AG09309 (cell line): ENCODE data around the gene MAPKAPK3.

Source experiments
- DNase-seq: peaks from one replicate; pipeline ENCODE4 v3.0.0-alpha.2; 2010; ENCODE audit warnings: low read depth
- H3K4me3 ChIP-seq: 2 replicates; pipeline ENCODE4 v1.5.1; 2011; ENCODE audit warnings: mild to moderate bottlenecking, low read depth, low read length, moderate library complexity; ENCODE audit not compliant: control insufficient read depth
- TF ChIP-seq, protein P1 (sequence below): IDR thresholded peaks from 2 replicates; pipeline ENCODE4 v1.5.1; 2011; ENCODE audit warnings: mild to moderate bottlenecking, low read depth, low read length, inconsistent platforms; ENCODE audit not compliant: insufficient read depth, control insufficient read depth; ENCODE audit errors: missing control alignments

The MAPKAPK3 gene

DNA sequence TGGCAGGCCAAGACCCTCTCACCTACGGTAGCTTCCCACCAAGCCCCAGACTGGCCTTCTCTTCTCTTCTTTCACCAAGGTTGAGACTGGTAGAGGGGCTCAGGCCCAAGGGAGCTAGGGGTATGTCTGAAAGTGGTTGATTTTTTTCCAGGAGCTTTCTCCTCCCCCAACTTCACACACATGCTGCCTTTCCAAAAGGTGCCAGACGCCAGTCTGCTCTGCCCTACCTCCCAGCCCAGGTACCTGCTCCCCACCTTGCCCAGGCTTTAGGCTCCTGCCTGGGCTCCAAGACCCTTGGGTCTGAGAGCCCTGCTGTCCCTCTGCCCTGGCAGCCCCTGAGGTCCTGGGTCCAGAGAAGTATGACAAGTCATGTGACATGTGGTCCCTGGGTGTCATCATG lies 28.4 kb downstream of the MAPKAPK3 start:
- no peak overlapping the region for H3K4me3 ChIP-seq
- DNase-seq: no peak
- TF ChIP-seq, protein P1, sequence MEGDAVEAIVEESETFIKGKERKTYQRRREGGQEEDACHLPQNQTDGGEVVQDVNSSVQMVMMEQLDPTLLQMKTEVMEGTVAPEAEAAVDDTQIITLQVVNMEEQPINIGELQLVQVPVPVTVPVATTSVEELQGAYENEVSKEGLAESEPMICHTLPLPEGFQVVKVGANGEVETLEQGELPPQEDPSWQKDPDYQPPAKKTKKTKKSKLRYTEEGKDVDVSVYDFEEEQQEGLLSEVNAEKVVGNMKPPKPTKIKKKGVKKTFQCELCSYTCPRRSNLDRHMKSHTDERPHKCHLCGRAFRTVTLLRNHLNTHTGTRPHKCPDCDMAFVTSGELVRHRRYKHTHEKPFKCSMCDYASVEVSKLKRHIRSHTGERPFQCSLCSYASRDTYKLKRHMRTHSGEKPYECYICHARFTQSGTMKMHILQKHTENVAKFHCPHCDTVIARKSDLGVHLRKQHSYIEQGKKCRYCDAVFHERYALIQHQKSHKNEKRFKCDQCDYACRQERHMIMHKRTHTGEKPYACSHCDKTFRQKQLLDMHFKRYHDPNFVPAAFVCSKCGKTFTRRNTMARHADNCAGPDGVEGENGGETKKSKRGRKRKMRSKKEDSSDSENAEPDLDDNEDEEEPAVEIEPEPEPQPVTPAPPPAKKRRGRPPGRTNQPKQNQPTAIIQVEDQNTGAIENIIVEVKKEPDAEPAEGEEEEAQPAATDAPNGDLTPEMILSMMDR: no peak

DNA sequence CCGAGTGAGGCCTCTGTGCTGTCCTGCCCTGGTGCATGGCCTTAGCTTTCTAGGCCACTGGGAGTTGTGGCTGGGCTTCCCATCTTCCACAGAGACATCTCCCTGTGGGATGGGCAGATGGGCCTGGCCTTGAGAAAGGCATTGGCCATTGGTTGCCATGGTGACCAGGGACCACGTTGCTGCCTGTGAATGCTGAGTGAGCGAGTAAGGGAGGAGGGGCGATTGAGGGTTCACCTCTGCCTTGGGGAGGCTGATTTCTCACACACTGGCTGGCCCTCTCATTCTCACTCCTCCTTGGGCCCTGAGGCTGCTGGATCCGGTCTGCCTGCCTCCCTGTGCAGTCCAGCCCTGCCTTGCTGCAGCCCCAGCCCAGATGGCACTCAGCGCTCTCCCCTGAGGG lies 31.4 kb downstream of the MAPKAPK3 start:
- DNase-seq: no peak
- TF ChIP-seq, protein P1: no peak
- H3K4me3 ChIP-seq: no peak overlapping the region

DNA sequence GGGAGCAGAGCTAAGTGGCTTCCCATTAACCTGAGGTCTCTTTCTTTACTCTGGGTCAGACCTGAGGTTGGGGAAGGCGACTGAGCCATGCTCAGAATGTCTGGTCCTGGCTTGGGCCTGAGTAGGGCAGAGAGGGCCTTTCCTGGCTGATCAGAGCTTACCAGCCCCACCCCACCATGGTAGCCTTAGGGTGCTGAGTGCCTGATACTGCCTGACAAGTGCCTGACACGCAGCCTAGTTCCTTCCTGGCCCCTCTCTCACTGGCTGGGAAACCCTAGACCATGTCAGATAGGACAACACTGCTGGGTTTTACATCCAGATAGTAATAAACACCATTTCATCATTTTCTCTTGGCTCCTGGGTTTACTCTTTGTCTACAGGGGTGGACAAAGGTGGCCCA lies 32.0 kb downstream of the MAPKAPK3 start:
- no peak overlapping the region for H3K4me3 ChIP-seq
- TF ChIP-seq, protein P1: no peak

DNA sequence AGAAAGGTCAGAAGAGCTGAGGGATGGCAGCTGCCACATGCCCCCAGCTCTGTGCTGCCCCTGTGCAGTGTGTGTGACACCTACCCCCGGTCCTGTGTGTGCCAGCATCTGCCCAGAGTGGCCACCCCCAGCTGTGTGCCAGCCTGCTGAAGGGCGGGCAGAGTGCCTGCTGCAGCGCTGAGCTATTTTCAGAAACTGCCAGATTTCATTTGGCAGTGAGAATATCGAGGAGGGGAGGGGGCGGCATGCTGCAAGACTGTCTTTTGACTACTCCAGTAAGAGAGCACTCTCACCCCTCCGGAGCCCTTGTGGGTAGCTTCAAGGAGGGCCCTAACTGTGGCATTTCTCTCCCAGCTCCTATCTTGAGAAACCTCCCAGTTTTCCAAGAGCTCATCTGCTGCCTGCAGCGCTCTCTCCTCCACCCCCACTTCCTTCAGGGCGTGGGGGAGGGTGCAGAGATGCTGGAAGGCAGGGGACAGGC lies 32.5 kb downstream of the MAPKAPK3 start:
- DNase-seq: no peak

More for the DNA sequence above, 32.0 kb downstream of the MAPKAPK3 start:
- DNase-seq: no peak

DNA sequence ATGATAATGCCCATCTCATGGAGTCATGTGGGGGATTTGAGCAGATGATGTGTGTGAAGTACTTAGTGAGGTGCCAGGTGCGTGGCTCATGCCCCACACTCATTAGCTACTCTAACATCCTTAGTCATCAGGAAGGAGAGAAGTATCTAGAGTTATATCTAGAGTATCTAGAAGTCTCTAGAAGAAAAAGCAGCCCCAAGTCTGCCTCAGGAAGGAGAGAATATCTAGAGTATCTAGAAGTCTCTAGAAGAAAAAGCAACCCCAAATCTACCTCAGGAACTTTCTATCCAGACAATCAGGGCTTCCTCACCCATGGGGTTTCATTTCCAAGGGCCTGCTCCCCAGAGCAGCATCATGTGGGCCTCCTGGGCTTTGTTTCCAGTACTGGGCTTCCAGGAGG lies 33.1 kb downstream of the MAPKAPK3 start:
- TF ChIP-seq, protein P1: no peak
- no peak for DNase-seq
- no peak overlapping the region for H3K4me3 ChIP-seq

More for the DNA sequence above, 32.5 kb downstream of the MAPKAPK3 start:
- no peak overlapping the region for H3K4me3 ChIP-seq
- TF ChIP-seq, protein P1: no peak

DNA sequence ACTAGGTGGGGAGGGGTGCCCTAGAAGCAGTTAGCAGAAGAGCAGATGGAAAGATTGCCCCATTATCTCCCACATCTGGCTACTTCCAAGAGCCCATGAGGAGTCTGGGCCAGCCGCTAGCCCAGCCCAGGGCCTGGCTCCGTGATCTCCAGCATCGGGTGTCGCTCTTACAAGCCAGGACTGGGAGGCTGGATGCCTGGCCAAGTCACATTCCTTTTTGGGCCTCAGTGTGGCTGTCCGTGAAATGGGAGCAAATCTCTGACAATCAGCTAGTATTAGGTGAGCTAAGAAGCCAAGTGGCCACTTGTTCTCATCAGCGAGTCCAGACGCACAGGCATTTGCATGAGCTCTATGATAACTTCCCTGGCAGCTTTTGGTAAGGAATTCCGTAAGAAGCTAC lies 34.5 kb downstream of the MAPKAPK3 start:
- H3K4me3 ChIP-seq: no peak overlapping the region
- DNase-seq: no peak
- TF ChIP-seq, protein P1: no peak
